ENCODE measurements around the gene NEGR1.

- TF ChIP-seq CTCF (IDR thresholded peaks at IDR 0.05 in 4 of 5, conservative IDR thresholded peaks at IDR 0.05 in 1 of 5): no peak
- TF ChIP-seq POLR2A (IDR thresholded peaks at IDR 0.05): no peak
Observed at GRCh38 chr1:72283307-72284083, 1.2 kb upstream of the NEGR1 start.
